Measurements from ENCODE around the gene HYAL3. TPM values are rescaled to one million over a fixed set of nuclear protein-coding genes. Genes with fewer than 3 reads are reported as not detected.
A peak's percentile ranks its signal among the peaks of the same experiment; 100 is the strongest.

The HYAL3 gene
- total and polyA plus RNA-seq, 2 of the 13 experiments (the other 11 are each of a cell fraction or from before 2014, with no cell fraction given), result 5.5 to 10.4 TPM

DNA sequence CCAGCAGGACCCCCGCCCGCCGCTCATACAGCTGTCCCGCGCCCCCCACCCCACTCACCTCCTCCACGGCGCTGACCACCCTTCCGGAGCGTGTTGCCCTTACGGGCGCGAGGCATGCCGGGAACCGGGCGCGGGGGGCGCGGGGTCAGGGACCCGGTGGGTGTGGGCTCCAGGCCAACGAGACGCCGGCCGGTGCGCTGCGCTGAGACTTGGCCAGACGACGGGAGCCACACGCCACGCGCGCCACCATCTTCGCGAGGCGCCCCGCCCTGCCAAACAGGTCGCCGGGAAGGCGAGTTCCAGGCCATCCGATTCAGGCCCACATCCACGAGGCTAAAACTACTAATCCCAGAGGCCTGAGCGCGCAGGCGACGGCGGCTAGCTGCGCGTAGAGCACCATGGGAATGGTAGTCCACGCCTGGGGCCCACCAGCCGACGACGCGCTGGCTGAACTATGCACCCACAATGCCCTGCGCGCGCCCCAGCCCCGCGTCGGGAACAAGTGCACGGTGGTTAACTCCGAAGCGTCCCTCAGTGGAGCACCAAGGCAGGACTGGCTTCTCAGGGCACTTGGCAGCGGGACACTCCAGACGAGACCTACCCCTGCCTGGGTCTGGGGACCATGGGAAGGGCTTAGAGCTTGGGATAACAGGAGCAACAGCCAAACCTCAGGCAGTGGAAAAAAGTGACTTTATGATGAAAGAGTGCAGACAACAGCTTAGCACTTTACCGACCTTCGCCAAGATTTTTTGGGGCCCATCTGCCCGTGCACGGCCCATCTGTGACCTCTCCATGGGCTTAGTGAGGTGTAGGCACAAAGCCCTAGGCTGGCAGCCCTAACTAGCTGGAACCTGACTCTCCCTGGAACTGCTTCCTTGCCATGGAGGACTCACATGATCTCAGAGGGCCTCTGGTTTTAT lies 6.8 kb downstream of the HYAL3 start, which contains the start of gene IFRD2 (continued):
- TF ChIP-seq ZBTB49 (CRISPR knock-in tag; IDR thresholded peaks at IDR 0.05; ENCODE audit: borderline replicate concordance) (no peak), TFE3 (CRISPR knock-in tag; IDR thresholded peaks at IDR 0.05) (peak; percentile 19; the same call in 1 of the 2 replicates), ZNF44 (CRISPR knock-in tag; IDR thresholded peaks at IDR 0.05) (0 out of 2 replicates have a peak, but pooled peaks have one; percentile 34), ZNF740 (CRISPR knock-in tag; IDR thresholded peaks at IDR 0.05) (no peak), ZMYM3 (CRISPR knock-in tag; IDR thresholded peaks at IDR 0.05) (no peak; the same call in 1 of the 2 replicates), ZNF180 (CRISPR knock-in tag; IDR thresholded peaks at IDR 0.05; ENCODE audit: borderline replicate concordance, low read depth) (peak; percentile 55; the same call in 1 of the 2 replicates)
- TF ChIP-seq, protein P1, sequence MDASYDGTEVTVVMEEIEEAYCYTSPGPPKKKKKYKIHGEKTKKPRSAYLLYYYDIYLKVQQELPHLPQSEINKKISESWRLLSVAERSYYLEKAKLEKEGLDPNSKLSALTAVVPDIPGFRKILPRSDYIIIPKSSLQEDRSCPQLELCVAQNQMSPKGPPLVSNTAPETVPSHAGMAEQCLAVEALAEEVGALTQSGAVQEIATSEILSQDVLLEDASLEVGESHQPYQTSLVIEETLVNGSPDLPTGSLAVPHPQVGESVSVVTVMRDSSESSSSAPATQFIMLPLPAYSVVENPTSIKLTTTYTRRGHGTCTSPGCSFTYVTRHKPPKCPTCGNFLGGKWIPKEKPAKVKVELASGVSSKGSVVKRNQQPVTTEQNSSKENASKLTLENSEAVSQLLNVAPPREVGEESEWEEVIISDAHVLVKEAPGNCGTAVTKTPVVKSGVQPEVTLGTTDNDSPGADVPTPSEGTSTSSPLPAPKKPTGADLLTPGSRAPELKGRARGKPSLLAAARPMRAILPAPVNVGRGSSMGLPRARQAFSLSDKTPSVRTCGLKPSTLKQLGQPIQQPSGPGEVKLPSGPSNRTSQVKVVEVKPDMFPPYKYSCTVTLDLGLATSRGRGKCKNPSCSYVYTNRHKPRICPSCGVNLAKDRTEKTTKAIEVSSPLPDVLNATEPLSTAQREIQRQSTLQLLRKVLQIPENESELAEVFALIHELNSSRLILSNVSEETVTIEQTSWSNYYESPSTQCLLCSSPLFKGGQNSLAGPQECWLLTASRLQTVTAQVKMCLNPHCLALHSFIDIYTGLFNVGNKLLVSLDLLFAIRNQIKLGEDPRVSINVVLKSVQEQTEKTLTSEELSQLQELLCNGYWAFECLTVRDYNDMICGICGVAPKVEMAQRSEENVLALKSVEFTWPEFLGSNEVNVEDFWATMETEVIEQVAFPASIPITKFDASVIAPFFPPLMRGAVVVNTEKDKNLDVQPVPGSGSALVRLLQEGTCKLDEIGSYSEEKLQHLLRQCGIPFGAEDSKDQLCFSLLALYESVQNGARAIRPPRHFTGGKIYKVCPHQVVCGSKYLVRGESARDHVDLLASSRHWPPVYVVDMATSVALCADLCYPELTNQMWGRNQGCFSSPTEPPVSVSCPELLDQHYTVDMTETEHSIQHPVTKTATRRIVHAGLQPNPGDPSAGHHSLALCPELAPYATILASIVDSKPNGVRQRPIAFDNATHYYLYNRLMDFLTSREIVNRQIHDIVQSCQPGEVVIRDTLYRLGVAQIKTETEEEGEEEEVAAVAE (CRISPR knock-in tag; IDR thresholded peaks at IDR 0.05; ENCODE audit: borderline replicate concordance), result no peak
- TF ChIP-seq, protein P2, sequence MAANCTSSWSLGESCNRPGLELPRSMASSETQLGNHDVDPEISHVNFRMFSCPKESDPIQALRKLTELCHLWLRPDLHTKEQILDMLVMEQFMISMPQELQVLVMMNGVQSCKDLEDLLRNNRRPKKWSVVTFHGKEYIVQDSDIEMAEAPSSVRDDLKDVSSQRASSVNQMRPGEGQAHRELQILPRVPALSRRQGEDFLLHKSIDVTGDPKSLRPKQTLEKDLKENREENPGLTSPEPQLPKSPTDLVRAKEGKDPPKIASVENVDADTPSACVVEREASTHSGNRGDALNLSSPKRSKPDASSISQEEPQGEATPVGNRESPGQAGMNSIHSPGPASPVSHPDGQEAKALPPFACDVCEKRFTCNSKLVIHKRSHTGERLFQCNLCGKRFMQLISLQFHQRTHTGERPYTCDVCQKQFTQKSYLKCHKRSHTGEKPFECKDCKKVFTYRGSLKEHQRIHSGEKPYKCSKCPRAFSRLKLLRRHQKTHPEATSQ (CRISPR knock-in tag; IDR thresholded peaks at IDR 0.05; ENCODE audit: borderline replicate concordance), result no peak
- TF ChIP-seq, protein P3, sequence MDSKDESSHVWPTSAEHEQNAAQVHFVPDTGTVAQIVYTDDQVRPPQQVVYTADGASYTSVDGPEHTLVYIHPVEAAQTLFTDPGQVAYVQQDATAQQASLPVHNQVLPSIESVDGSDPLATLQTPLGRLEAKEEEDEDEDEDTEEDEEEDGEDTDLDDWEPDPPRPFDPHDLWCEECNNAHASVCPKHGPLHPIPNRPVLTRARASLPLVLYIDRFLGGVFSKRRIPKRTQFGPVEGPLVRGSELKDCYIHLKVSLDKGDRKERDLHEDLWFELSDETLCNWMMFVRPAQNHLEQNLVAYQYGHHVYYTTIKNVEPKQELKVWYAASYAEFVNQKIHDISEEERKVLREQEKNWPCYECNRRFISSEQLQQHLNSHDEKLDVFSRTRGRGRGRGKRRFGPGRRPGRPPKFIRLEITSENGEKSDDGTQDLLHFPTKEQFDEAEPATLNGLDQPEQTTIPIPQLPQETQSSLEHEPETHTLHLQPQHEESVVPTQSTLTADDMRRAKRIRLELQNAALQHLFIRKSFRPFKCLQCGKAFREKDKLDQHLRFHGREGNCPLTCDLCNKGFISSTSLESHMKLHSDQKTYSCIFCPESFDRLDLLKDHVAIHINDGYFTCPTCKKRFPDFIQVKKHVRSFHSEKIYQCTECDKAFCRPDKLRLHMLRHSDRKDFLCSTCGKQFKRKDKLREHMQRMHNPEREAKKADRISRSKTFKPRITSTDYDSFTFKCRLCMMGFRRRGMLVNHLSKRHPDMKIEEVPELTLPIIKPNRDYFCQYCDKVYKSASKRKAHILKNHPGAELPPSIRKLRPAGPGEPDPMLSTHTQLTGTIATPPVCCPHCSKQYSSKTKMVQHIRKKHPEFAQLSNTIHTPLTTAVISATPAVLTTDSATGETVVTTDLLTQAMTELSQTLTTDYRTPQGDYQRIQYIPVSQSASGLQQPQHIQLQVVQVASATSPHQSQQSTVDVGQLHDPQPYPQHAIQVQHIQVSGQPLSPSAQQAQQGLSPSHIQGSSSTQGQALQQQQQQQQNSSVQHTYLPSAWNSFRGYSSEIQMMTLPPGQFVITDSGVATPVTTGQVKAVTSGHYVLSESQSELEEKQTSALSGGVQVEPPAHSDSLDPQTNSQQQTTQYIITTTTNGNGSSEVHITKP (CRISPR knock-in tag; IDR thresholded peaks at IDR 0.05; ENCODE audit: low read depth), result peak; percentile 70; the same call in 1 of the 2 replicates
- TF ChIP-seq, protein P4, sequence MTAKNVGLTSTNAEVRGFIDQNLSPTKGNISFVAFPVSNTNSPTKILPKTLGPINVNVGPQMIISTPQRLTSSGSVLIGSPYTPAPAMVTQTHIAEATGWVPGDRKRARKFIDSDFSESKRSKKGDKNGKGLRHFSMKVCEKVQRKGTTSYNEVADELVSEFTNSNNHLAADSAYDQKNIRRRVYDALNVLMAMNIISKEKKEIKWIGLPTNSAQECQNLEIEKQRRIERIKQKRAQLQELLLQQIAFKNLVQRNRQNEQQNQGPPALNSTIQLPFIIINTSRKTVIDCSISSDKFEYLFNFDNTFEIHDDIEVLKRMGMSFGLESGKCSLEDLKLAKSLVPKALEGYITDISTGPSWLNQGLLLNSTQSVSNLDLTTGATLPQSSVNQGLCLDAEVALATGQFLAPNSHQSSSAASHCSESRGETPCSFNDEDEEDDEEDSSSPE (CRISPR knock-in tag; IDR thresholded peaks at IDR 0.05), result peak; percentile 88
